K562 (cell line): ENCODE measurements around the gene SIK3. TPM values are rescaled to one million over a fixed set of nuclear protein-coding genes. Genes with fewer than 3 reads are reported as not detected.

Experiments used
- CSDE1 ChIP-seq, 2 experiments: fragments of 450-650 bp; IDR thresholded peaks; 2 replicates each; pipeline ENCODE4 v1.6.1; 2016; ENCODE audit warnings: mild to moderate bottlenecking in 1 of 2
- DACH1 ChIP-seq: fragments of 450-650 bp; IDR thresholded peaks from 2 replicates; pipeline ENCODE4 v1.6.1; 2018; ENCODE audit not compliant: partially characterized antibody
- ESRRA ChIP-seq: fragments of 450-650 bp; IDR thresholded peaks from 2 replicates; pipeline ENCODE4 v1.6.1; 2014; ENCODE audit warnings: low read depth, mild to moderate bottlenecking, moderate library complexity, borderline replicate concordance
- HDAC6 ChIP-seq: IDR thresholded peaks from 2 replicates; pipeline ENCODE4 v1.6.1; 2012; ENCODE audit warnings: low read depth, mild to moderate bottlenecking, control low read depth, inconsistent platforms, low read length, moderate library complexity
- HLTF ChIP-seq: fragments of 450-650 bp; IDR thresholded peaks from 2 replicates; pipeline ENCODE4 v1.6.1; 2016
- KLF10 ChIP-seq: fragments of 250-450 bp; sonication (Bioruptor Pico); IDR thresholded peaks from 2 replicates; pipeline ENCODE4 v1.6.1; 2021; ENCODE audit warnings: matching md5 sums
- NCOA2 ChIP-seq, 2 experiments: fragments of 450-650 bp; IDR thresholded peaks; 2 replicates each; pipeline ENCODE4 v1.6.1; 2018; ENCODE audit warnings: mild to moderate bottlenecking in 2 of 2, moderate library complexity in 1 of 2; ENCODE audit not compliant: partially characterized antibody in 2 of 2
- RBBP5 ChIP-seq: fragments of 200-600 bp; sonication (generic); IDR thresholded peaks from 2 replicates; pipeline ENCODE4 v1.6.1; 2012; ENCODE audit warnings: borderline replicate concordance, mild to moderate bottlenecking, low read length, control low read depth, inconsistent platforms; ENCODE audit not compliant: insufficient read depth, poor library complexity, severe bottlenecking
- SUPT5H ChIP-seq: fragments of 450-650 bp; IDR thresholded peaks from 2 replicates; pipeline ENCODE4 v1.6.1; 2016
- TEAD1 ChIP-seq, 2 experiments: fragments of 450-650 bp in 1 of 2; sonication (generic) in 1 of 2; formaldehyde crosslinking; IDR thresholded peaks; 2 replicates each; pipeline versions ENCODE4 v1.4.0 to v1.8.0; 2020 to 2022; ENCODE audit warnings: mild to moderate bottlenecking in 2 of 2, missing genetic modification reagents in 1 of 2
- ZNF274 ChIP-seq: IDR thresholded peaks from 2 replicates; pipeline ENCODE4 v1.6.1; 2011; ENCODE audit warnings: low read depth, mild to moderate bottlenecking, low read length, moderate library complexity, borderline replicate concordance
- ZNF408 ChIP-seq: fragments of 250-450 bp; sonication (Bioruptor Pico); IDR thresholded peaks from 2 replicates; pipeline ENCODE4 v1.4.0; 2020; ENCODE audit warnings: low read depth, mild to moderate bottlenecking, moderate library complexity
- polyA plus RNA-seq, 8 experiments: library from polyadenylated mRNA; depleted of rRNA in 4 of 8; stranded (reverse) in 5 of 8; unstranded in 3 of 8; fragments of >200 nt; fragmentation: Nextera tagmentation in 2 of 8; fragmentation: Illumina TruSeq in 1 of 8; extraction: Ambion mirVana in 2 of 8; extraction: Trizol in 1 of 8; gene quantifications; 2 replicates each; pipeline versions ENCODE4 v1.2.1 to v1.2.3, GENCODE V29; 2011 to 2014; ENCODE audit warnings: inconsistent platforms in 1 of 8, missing spikeins in 1 of 8
- total RNA-seq, 7 experiments: library from RNA; depleted of rRNA in 6 of 7; stranded (reverse); fragments of >200 nt in 6 of 7; fragmentation: Illumina TruSeq in 2 of 7; extraction: Trizol in 2 of 7; gene quantifications; 2 replicates each; pipeline versions ENCODE4 v1.2.1 to v1.2.3, GENCODE V29; 2011 to 2021; ENCODE audit warnings: low replicate concordance in 1 of 7
- TF ChIP-seq, protein P1 (sequence below), 2 experiments: IDR thresholded peaks; 2 replicates each; pipeline ENCODE4 v1.6.1; 2011; ENCODE audit warnings: borderline replicate concordance in 1 of 2, control low read depth in 1 of 2, low read depth in 1 of 2, low read length in 1 of 2, mild to moderate bottlenecking in 1 of 2, mixed read lengths in 1 of 2, moderate library complexity in 1 of 2; ENCODE audit not compliant: insufficient read depth in 1 of 2, insufficient read length in 1 of 2, poor library complexity in 1 of 2, severe bottlenecking in 1 of 2; ENCODE audit errors: extremely low read depth in 1 of 2
- TF ChIP-seq, protein P2 (sequence below), 2 experiments: fragments of 450-650 bp in 1 of 2; IDR thresholded peaks; 2 replicates each; pipeline ENCODE4 v1.6.1; 2011 to 2017; ENCODE audit warnings: low read depth in 2 of 2, antibody characterized with exemption in 1 of 2, borderline replicate concordance in 1 of 2, low read length in 1 of 2, mild to moderate bottlenecking in 1 of 2, mixed read lengths in 1 of 2; ENCODE audit not compliant: control insufficient read depth in 1 of 2
- TF ChIP-seq, protein P3 (sequence below): fragments of 450-650 bp; formaldehyde crosslinking; IDR thresholded peaks from 2 replicates; pipeline ENCODE4 v1.4.0; 2020; ENCODE audit warnings: mild to moderate bottlenecking, mixed read lengths
- TF ChIP-seq, protein P4 (sequence below): fragments of 250-450 bp; sonication (Bioruptor Pico); IDR thresholded peaks from 2 replicates; pipeline ENCODE4 v1.8.0; 2021; ENCODE audit warnings: borderline replicate concordance, mild to moderate bottlenecking, moderate library complexity; ENCODE audit not compliant: poor library complexity, severe bottlenecking
- TF ChIP-seq, protein P5 (sequence below): fragments of 250-450 bp; sonication (Bioruptor Pico); IDR thresholded peaks from 2 replicates; pipeline ENCODE4 v1.8.0; 2022; ENCODE audit warnings: moderate library complexity, mild to moderate bottlenecking, inconsistent platforms

Gene SIK3
- total and polyA plus RNA-seq, 9 of the 15 experiments (the other 6 are each of a cell fraction or from before 2014, with no cell fraction given): 1.6 to 21.6 (median 8.0) TPM

DNA sequence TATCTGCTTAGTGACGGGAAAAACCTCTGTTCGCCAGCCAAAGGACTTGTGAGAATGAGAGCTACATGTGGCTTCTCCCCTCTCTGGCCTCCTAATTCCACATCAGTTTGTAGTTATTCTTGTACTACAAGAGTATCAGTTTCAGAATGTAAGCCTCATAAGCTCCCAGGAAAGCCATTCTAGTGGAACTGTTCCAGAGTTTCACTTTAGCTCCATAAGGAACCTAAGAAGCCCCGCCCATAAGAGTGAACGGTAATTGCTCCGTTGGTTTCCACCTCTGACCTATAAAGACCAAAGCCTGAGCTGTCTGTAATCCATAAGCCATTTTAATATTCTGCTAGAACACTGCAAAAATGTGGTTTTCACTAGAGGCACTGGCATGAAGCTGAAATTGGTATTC lies 53.0 kb downstream of the SIK3 start (continued):
- TF ChIP-seq, protein P1, sequence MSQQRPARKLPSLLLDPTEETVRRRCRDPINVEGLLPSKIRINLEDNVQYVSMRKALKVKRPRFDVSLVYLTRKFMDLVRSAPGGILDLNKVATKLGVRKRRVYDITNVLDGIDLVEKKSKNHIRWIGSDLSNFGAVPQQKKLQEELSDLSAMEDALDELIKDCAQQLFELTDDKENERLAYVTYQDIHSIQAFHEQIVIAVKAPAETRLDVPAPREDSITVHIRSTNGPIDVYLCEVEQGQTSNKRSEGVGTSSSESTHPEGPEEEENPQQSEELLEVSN (IDR thresholded peaks at IDR 0.05; ENCODE audit: borderline replicate concordance in 1 of 2, extremely low read depth in 1 of 2, insufficient read depth in 1 of 2, insufficient read length in 1 of 2, low read depth in 1 of 2, low read length in 1 of 2, poor library complexity in 1 of 2, severe bottlenecking in 1 of 2): no peak
- TF ChIP-seq HDAC6 (no peak), DACH1 (no peak), ESRRA (no peak), SUPT5H (no peak), ZNF274 (no peak), ZNF408 (CRISPR knock-in tag) (no peak), HLTF (no peak), TEAD1 (CRISPR knock-in tag; IDR thresholded peaks at IDR 0.05) (no peak), NCOA2 (IDR thresholded peaks at IDR 0.05; ENCODE audit: partially characterized antibody in 2 of 2) (no peak), KLF10 (no peak), CSDE1 (IDR thresholded peaks at IDR 0.05) (no peak), RBBP5 (no peak)
- TF ChIP-seq, protein P2, sequence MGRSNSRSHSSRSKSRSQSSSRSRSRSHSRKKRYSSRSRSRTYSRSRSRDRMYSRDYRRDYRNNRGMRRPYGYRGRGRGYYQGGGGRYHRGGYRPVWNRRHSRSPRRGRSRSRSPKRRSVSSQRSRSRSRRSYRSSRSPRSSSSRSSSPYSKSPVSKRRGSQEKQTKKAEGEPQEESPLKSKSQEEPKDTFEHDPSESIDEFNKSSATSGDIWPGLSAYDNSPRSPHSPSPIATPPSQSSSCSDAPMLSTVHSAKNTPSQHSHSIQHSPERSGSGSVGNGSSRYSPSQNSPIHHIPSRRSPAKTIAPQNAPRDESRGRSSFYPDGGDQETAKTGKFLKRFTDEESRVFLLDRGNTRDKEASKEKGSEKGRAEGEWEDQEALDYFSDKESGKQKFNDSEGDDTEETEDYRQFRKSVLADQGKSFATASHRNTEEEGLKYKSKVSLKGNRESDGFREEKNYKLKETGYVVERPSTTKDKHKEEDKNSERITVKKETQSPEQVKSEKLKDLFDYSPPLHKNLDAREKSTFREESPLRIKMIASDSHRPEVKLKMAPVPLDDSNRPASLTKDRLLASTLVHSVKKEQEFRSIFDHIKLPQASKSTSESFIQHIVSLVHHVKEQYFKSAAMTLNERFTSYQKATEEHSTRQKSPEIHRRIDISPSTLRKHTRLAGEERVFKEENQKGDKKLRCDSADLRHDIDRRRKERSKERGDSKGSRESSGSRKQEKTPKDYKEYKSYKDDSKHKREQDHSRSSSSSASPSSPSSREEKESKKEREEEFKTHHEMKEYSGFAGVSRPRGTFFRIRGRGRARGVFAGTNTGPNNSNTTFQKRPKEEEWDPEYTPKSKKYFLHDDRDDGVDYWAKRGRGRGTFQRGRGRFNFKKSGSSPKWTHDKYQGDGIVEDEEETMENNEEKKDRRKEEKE (IDR thresholded peaks at IDR 0.05; ENCODE audit: borderline replicate concordance in 1 of 2, control insufficient read depth in 1 of 2, low read depth in 2 of 2, low read length in 1 of 2): no peak
- TF ChIP-seq, protein P3, sequence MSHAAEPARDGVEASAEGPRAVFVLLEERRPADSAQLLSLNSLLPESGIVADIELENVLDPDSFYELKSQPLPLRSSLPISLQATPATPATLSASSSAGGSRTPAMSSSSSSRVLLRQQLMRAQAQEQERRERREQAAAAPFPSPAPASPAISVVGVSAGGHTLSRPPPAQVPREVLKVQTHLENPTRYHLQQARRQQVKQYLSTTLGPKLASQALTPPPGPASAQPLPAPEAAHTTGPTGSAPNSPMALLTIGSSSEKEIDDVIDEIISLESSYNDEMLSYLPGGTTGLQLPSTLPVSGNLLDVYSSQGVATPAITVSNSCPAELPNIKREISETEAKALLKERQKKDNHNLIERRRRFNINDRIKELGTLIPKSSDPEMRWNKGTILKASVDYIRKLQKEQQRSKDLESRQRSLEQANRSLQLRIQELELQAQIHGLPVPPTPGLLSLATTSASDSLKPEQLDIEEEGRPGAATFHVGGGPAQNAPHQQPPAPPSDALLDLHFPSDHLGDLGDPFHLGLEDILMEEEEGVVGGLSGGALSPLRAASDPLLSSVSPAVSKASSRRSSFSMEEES (CRISPR knock-in tag): no peak
- TF ChIP-seq, protein P4, sequence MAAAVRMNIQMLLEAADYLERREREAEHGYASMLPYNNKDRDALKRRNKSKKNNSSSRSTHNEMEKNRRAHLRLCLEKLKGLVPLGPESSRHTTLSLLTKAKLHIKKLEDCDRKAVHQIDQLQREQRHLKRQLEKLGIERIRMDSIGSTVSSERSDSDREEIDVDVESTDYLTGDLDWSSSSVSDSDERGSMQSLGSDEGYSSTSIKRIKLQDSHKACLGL (CRISPR knock-in tag): no peak
- TF ChIP-seq, protein P5, sequence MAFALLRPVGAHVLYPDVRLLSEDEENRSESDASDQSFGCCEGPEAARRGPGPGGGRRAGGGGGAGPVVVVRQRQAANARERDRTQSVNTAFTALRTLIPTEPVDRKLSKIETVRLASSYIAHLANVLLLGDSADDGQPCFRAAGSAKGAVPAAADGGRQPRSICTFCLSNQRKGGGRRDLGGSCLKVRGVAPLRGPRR: no peak
